Activated CD8-positive, alpha-beta memory T cell treated with anti-CD3 and anti-CD28 coated beads for 36 hours (primary cell): Measurements from ENCODE around the gene HUS1B. TPM values are rescaled to one million over a fixed set of nuclear protein-coding genes. Genes with fewer than 3 reads are reported as not detected.
"Not testable (repeated sequence)": the region's sequence is repeated elsewhere in the genome, so short reads cannot be mapped to it uniquely, and the experiment has no call there.

Source experiments
- CTCF ChIA-PET: fragments of 350-600 bp; sonication (Branson Sonifier 250); formaldehyde crosslinking; loops from one replicate; lab custom pipeline; 2021; ENCODE audit warnings: antibody characterized with exemption; lab: Charles Lee
- POLR2A ChIA-PET: fragments of 350-600 bp; sonication (Branson Sonifier 250); formaldehyde crosslinking; loops from one replicate; lab custom pipeline; 2021; ENCODE audit warnings: antibody characterized with exemption; lab: Charles Lee
- total RNA-seq, 2 experiments: library from RNA; stranded (reverse); gene quantifications; one replicate each; pipeline ENCODE4 v1.2.3, GENCODE V29; 2021

Gene HUS1B
- total RNA-seq, 2 experiments from 2014 or later, result 0.71 to 0.82 TPM

DNA sequence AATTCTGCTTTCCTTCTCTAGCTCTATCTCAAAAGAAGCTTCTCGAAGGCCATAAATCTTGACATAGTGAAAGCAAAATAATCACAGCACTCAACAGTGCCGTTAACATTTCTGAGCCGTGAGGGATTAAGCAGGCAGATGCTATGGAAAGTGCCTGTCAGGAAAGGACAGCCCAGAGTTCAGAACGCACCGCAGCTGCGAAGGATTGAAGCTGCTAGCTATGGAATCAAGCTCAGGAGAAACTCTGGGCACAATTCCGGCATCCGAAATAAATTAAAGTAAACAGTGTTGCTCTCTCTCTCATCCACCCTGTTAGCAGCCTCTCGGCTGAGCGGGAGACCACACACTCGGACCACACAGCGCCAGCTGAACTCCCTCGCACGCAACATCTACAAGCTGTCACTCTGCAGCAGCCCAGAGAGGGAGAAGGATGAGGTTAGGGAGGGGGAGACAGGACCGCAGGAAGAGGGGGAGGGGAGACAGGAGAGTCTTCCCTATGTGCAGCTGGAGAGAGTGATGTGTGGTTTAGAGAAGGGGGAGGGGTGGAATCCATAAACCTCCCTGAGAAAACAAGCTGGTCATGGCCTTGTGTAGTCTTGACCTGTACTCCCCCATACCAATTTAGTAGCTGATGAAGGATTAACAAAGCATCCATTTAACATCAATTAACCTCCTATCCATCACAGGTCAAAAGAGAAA lies 27.0 kb upstream of the HUS1B start:
- CTCF ChIA-PET, result interaction anchor here (0.9 to 1.3 kb wide), 3 partner anchors 9 to 91 kb away, joined by 3 to 6 read pairs (median 3); no protein-coding TSS in a partner anchor
- POLR2A ChIA-PET, result interaction anchor here (0.5 kb wide), 1 partner anchor 13 kb away, joined by 9 read pairs; no protein-coding TSS in a partner anchor

DNA sequence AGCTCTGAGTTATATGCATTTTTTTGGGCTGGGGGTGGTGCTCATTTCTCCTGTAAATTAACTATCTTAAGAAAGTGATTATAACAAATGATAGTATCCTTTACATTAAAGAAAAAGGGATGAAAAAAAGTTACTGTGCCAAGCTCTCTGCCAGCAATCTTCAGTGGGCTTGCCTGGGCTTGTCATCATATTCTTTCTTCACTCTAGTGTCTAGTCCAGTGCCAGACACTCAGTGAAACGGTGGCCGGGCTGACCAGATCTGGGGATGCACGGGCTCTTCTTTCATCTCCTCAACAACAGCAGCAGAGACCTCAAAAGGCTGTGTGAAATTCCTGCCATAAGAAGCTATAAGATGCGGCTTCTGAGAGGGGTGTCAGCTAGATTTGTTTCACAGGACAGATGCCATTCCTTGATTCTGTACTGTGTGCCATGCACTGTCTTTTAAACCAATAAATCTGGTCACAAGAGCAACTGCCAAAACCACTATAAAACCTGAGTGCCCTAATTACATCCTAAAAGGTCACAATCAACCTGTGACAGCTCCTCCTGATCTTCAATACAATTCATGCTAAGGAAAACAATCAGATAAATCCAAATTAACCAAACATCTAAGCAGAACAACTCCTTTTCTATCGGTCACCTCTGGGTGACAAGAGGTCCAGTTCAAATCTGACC lies 23.9 kb upstream of the HUS1B start:
- CTCF ChIA-PET, result interaction anchor here (1.1 kb wide), 1 partner anchor 41 kb away, joined by 3 read pairs; no protein-coding TSS in a partner anchor

DNA sequence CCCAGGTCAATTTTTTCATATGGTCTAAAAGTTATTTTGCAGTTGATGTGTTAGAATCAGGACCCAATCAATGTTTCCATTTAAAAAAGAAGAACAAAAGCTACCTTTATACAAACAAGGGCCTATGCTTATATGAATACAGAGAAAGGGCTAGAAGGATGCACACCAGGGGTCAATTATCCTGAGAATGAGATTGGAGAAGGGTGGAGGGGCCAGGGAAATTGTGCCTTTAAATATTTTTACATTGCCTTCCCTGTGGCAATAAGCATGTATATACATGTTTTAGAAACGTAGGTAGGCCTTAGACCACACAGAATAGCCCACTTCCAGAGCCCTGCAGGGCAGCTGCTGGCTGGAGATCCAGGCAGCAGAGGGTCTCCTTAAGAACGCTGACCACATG lies 23.4 kb upstream of the HUS1B start:
- CTCF ChIA-PET, result no interaction called here
- POLR2A ChIA-PET, result no interaction called here

More for the DNA sequence above, 23.9 kb upstream of the HUS1B start:
- POLR2A ChIA-PET, result no interaction called here

DNA sequence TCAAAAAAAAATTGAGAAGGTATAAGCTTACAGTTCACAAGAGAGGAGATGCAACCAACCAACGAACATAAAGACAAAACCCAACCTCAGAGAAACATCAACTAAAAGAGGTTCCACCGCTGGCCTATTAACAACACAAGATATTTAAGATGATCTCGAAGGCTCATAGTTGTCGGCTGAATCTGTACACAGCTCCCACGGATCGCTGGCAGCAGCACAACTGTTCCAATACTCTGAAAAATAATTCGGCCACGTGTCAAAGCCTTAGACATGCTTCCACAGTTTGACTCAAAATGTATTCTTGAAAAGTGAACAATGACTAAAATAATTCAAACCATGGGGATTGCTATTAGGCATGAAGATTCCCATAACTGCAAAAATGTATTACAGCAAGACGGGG lies 22.4 kb upstream of the HUS1B start:
- ChIA-PET POLR2A (interaction anchor here (0.6 kb wide), 1 partner anchor 282 kb away, joined by 3 read pairs; no protein-coding TSS in a partner anchor), CTCF (no interaction called here)

DNA sequence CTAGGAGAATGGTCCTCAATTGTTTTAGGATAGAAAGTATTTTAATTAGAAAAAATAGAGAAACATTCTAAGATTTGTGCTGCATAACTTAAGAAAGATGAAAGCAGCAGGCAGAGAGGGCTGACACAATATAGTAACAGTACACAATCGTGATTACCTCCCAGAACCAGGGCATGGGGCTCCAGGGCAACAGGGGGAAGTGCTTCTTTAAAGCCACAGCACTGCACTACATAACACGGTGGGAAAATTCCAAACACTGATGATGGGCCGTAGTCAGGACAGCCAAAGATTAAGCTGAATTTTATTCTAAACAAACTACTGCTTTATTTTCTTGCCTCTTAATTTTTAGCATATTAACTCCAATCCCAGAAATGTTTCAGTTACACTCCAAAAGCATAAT lies 21.6 kb upstream of the HUS1B start:
- ChIA-PET CTCF (no interaction called here), POLR2A (no interaction called here)

DNA sequence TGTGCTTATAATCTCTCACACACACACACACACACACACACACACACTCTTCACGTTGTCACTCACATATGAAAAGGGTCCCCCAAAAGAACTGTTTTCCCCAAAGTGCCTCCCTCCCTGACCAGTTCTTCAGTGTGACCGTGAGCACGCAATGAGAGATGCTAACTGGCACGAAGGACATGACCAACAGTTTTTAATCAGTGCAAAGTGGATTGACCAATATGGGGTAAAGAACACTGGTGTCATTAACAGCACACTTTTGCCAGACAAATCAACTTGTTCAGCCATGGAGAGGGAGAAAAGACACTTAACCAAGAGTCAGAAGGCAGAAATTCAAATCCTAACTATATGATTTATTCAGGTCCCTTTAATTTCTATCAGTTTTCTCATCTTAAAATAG lies 21.0 kb upstream of the HUS1B start:
- POLR2A ChIA-PET, result no interaction called here
- CTCF ChIA-PET, result no interaction called here

DNA sequence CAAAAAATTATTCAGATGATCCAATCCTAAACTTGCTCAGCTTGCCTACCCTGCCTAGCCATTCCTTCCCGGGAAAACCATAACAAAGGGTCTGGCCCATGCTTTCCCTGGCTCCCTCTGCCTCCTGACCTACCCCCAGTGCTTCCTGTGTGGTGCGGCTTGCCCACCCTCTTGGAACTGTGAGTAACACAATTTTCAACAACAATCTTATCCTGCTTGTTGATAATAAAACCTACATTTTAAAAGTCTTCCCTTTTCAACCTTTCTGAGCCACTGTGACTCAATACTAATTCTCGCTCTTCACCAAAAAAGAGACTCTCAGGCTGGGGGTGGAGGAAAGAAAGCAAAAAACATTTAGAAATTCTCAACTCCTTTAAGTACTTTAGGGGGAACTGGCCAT lies 18.1 kb upstream of the HUS1B start:
- POLR2A ChIA-PET, result no interaction called here

DNA sequence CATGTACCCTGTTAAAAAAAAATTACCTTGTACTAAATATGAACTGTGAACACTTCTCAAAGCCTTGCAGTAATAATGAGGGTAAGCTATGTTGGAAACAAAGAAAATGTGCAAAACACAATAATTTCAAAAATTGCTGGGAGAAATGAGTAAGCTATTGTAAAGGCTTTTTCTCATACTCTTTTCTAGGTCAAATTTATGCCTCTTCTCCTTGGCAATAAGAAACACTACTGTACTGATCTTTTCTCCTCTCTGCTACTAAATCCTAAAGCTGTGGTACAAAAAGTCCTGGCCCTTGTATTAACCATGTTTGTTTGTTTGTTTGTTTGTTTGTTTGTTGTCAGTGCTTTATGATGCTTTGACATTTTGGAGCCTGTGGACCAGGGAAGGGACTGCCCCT lies 17.5 kb upstream of the HUS1B start:
- CTCF ChIA-PET, result interaction anchor here (1.2 kb wide), 1 partner anchor 9 kb away, joined by 3 read pairs; no protein-coding TSS in a partner anchor
- POLR2A ChIA-PET, result no interaction called here

More for the DNA sequence above, 18.1 kb upstream of the HUS1B start:
- CTCF ChIA-PET, result interaction anchor here (1.2 kb wide), 1 partner anchor 8 kb away, joined by 3 read pairs; no protein-coding TSS in a partner anchor

DNA sequence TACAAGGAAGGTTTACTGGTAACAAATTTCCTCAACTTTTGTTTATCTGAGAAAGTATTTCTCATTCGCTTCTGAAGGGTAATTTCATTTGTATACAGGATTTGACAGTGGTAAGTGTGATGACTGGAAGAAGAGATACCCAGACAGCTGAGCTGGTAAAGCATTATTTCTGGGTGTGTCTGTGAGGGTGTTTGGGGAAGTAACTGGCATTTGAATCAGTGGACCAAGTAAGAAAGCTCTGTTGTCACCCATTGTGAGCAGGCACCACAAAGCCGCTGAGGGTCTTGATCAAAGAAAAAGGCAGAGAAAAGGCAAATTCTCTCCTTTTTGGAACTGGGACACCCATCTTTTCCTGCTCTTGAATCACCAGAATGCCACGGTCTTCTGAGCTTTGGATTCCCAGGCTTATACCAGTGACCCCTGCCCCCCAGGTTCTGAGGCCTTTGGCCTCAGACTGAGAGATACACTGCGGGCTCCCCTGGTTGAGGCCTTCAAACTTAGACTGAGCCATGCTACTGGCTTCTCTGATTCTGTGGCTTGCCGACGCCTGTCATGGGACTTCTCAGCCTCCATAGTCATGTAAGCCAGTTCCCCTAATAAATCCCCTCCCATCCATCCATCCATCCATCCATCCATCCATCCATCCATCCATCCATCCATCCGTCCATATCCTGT lies 10.5 kb upstream of the HUS1B start:
- ChIA-PET POLR2A (no interaction called here), CTCF (no interaction called here)

DNA sequence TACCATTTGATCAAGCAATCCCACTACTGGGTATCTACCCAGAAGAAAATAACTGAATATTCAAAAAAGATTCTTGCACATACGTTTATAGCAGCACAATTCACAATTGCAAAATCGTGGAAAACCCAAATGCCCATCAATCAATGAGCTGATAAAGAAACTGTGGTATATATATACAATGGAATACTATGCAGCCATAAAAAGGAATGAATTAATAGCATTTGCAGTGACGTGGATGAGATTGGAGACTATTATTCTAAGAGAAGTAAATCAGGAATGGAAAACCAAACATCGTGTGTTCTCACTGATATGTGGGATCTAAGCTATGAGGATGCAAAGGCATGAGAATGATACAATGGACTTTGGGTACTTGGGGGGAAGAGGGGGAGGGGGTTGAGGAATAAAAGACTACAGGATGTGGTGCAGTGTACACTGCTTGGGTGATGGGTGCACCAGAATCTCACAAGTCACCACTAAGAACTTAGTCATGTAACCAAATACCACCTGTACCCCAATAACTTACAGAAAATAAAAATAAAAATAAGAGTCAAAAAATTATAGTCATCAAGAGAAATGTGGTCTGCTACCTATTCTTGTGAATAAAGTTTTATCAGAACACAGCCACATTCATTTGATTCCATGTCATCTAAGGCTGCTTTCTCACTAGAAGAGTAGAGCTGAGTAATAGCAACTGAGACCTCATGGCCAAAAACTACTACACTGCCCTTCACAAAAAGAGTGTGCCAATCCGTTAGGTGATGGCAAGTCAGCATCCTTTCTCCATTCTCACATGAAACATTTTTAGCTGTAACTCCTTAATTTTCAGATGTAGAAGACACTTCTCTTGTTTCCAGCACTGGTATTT lies 8.7 kb upstream of the HUS1B start:
- POLR2A ChIA-PET, result no interaction called here
- CTCF ChIA-PET, result no interaction called here

DNA sequence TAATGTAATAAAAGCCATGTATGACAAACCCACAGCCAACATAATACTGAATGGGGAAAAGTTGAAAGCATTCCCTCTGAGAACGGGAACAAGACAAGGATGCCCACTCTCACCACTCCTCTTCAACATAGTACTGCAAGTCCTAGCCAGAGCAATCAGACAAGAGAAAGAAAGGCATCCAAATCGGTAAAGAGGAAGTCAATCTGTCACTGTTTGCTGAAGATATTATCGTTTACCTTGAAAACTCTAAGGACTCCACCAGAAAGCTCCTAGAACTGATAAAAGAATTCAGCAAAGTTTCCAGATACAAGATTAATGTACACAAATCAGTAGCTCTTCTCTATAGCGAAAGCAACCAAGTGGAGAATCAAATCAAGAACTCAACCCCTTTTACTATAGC lies 6.9 kb upstream of the HUS1B start:
- CTCF ChIA-PET, result interaction anchor here (0.6 kb wide), 1 partner anchor 124 kb away, joined by 3 read pairs; no protein-coding TSS in a partner anchor
- POLR2A ChIA-PET, result not testable (repeated sequence)

DNA sequence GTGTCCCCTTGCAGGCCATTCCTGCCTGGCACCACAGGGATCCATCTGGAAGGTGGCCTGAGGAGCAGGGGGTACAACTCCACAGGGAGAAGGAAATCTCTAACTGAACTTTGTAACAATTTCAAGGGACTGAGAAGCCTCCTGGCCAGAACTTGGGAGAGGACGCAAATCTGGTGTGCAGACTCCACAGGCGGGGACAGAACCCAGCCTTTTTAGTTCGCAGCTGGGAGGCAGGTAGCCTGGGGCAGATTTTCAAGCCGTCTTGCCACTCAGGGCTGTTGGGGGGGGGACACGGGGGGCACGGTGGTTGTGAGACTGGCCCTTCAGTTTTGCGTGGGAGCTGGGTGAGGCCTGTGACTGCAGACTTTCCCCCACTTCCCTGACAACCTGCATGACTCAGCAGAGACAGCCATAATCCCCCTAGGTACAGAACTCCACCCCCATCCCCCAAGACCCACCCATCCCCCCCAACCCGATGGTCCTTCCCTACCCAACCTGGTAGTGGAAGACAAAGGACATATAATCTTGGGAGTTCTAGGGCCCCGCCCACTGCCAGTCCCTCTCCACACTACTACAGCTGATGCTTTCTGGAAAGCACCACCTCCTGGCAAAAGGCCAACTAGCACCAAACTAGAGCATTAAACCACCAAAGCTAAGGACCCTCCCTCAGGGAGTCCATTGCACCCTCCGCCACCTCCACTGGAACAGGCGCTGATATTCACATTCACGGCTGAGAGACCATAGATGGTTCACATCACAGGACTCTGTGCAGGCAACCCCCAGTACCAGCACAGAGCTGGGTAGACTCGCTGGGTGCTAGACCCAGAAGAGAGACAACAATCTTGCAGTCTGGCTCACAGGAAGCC lies 3.0 kb upstream of the HUS1B start:
- CTCF ChIA-PET, result interaction anchor here (1.1 kb wide), 1 partner anchor 10 kb away, joined by 3 read pairs; no protein-coding TSS in a partner anchor
- POLR2A ChIA-PET, result no interaction called here

DNA sequence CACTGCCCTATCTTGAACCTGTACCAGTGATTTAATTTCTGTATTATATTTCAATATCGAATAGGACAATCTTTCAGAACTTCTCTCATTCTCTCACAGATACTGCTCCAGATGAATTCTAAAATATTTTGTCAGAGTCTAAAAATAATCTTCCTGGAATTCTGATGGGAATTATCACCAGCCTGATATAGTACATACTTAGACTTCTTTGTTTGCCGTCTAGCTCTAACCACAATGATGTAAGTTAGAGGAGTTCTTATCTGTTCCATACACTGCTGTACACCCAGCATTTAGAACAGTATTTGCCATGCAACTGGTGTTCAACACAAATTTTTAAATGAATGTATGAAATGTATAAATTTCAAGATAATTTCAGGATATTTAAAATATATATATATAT lies 1.3 kb upstream of the HUS1B start:
- ChIA-PET POLR2A (no interaction called here), CTCF (interaction anchor here (0.8 kb wide), 1 partner anchor 64 kb away, joined by 3 read pairs; no protein-coding TSS in a partner anchor)

DNA sequence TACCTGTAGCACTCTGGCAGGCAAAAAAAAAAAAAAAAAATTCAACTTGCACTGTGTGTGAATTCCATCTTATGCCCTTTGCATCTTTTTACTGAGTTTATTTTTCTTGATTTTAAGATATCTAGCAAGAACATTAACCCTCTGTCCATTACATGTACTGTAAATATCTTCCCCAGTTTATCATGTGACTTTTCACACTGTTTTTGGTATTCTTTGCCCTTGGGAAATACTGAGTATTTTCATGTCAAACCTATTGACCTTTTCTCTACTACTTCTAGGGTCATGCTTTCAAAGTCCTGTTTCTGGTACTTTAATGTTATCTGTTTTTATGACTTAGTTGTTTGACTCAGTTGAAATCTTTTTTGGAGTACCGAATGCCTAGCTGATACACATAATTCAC lies 843 bp upstream of the HUS1B start:
- CTCF ChIA-PET, result no interaction called here
- POLR2A ChIA-PET, result no interaction called here

DNA sequence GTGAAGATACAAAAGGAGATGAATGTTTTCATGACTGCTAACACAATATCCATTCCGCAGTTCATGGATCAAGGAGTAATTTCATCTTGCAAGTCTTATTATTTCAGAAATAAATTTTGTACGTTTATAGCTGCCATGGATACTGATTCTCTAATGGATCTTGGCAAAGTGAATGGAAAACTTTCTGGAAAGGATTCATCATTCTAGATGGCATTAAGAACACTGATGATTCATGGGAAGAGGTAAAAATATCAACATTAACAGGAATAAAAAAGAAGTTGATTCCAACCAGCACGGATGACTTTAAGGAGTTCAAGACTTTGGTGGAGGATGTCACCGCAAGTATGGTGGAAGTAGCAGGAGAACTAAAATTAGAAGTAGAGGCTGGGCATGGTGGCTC lies 2.8 kb downstream of the HUS1B start:
- ChIA-PET POLR2A (no interaction called here), CTCF (no interaction called here)

DNA sequence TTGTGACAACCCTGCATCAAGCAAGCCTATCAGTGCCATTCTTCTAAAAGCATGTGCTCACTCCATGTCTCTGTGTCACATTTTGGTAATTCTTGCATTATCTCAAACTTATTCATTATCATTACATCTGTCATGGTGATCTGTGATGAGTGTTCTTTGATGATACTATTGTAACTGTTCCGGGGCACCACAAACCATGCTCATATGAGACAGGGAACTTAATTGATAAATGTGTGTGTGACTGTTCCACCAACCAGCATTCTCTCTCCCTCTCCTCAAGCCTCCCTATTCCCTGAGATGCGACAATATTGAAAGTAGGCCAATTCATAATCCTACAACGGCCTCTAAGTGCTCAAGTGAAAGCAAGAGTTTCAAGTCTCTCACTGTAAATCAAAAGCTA lies 4.0 kb downstream of the HUS1B start:
- ChIA-PET CTCF (no interaction called here), POLR2A (no interaction called here)

DNA sequence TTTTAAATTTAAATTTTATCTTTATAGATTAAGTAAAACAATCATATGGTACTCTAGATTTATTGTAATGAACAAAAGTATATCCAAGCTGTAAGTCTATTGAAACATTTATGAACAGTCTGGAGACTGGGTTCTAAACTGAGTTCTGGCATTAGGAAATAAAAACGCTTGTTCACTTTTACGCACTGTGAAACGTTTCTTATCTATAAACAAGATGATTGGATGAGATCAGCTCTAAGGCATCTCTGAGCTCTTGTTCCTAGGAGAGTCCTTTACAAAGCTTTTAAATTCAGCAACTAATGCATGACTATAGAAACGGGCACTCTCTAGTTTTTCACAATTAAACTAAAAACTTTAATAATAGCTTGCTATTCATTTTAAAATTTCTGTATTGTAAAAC lies 6.8 kb downstream of the HUS1B start:
- ChIA-PET CTCF (interaction anchor here (0.7 to 1.1 kb wide), 2 partner anchors 72 to 357 kb away, joined by 3 to 4 read pairs; no protein-coding TSS in a partner anchor), POLR2A (no interaction called here)

DNA sequence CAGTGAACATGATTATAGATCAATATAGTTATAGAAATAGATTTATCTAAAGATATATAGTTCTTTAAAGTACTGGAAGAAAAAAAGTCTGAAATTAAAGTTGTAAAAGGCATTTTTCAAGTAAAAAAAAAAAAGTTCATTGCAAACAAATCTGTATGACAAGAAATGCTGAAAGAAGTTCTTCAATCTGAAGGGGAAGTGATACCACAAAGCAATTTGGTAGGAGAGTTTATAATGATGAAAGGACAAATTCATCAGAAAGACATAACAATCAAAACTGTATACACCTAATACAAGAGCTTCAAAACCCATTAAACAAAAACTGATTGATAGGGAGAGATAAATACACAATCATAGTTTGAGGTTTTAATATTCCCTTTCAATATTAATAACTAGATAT lies 14.1 kb downstream of the HUS1B start:
- POLR2A ChIA-PET, result no interaction called here

More for the DNA sequence above, 14.1 kb downstream of the HUS1B start:
- CTCF ChIA-PET, result no interaction called here
